ENCODE results near the gene GRPEL1. TPM values are rescaled to one million over a fixed set of nuclear protein-coding genes. Genes with fewer than 3 reads are reported as not detected.

Gene GRPEL1
- total and polyA plus RNA-seq, 7 donors, result 41.4 to 151 (median 58.3) TPM

- 85 to 94% (median 92%) methylated on average over 8 of the region's 8 CpGs for WGBS, 3 donors
- Histone ChIP-seq H3K4me3 (no peak overlapping the region), H3K4me1 (no peaks in the 10 kb centered on the region), H3K27me3 (ENCODE audit: insufficient read depth in 3 of 3, low read length in 2 of 3) (no peaks in the 10 kb centered on the region), H3K36me3 (ENCODE audit: insufficient read depth in 1 of 2, low read depth in 1 of 2) (no peaks in the 10 kb centered on the region), H3K27ac (no peak overlapping the region), H3K9me3 (no peaks in the 10 kb centered on the region)
- intact Hi-C loops (cut with DNase I), result no loop called here
- DNase-seq (no peak), ATAC-seq (no peak)
- TF ChIP-seq CTCF (IDR thresholded peaks at IDR 0.05), result no peak
Measured at GRCh38 chr4:7111441-7111840, 43.6 kb upstream of the GRPEL1 start.

- ATAC-seq (no peak), DNase-seq (no peak)
- Histone ChIP-seq H3K36me3 (ENCODE audit: insufficient read depth in 1 of 2, low read depth in 1 of 2) (no peaks in the 10 kb centered on the region), H3K4me3 (no peak overlapping the region), H3K4me1 (no peaks in the 10 kb centered on the region), H3K9me3 (no peaks in the 10 kb centered on the region), H3K27ac (no peak overlapping the region), H3K27me3 (ENCODE audit: insufficient read depth in 3 of 3, low read length in 2 of 3) (no peaks in the 10 kb centered on the region)
- no peak for TF ChIP-seq CTCF (IDR thresholded peaks at IDR 0.05)
- intact Hi-C loops (cut with DNase I), result no loop called here
- 77 to 81% (median 80%) methylated on average over 4 of the region's 4 CpGs for WGBS, 3 donors
Measured at GRCh38 chr4:7110546-7110945, 42.7 kb upstream of the GRPEL1 start.

GRCh38 chr4:7109169-7109568, 41.3 kb upstream of the GRPEL1 start:
- intact Hi-C loops (cut with DNase I), result no loop called here
- Histone ChIP-seq H3K9me3 (no peaks in the 10 kb centered on the region), H3K36me3 (ENCODE audit: insufficient read depth in 1 of 2, low read depth in 1 of 2) (no peaks in the 10 kb centered on the region), H3K4me3 (no peak overlapping the region), H3K27ac (no peak overlapping the region), H3K4me1 (no peaks in the 10 kb centered on the region), H3K27me3 (ENCODE audit: insufficient read depth in 3 of 3, low read length in 2 of 3) (no peaks in the 10 kb centered on the region)
- DNase-seq, result no peak
- no peak for ATAC-seq
- 68 to 83% (median 72%) methylated on average over 4 of the region's 4 CpGs for WGBS, 3 donors
- no peak for TF ChIP-seq CTCF (IDR thresholded peaks at IDR 0.05)

- intact Hi-C loops (cut with DNase I), result no loop called here
- no peaks in the 10 kb centered on the region for H3K36me3 ChIP-seq (ENCODE audit: insufficient read depth in 1 of 2, low read depth in 1 of 2)
- DNase-seq, result peak in 1 of 2 donors; percentile 38
- WGBS, 3 donors, result 90 to 94% (median 94%) methylated on average over 6 of the region's 6 CpGs
- ATAC-seq, result no peak
- H3K9me3 ChIP-seq, result no peaks in the 10 kb centered on the region
- peaks cover 4% of the 10 kb centered on the region for H3K4me1 ChIP-seq
- TF ChIP-seq CTCF (IDR thresholded peaks at IDR 0.05), result no peak
- H3K27ac ChIP-seq, result no peak overlapping the region
- H3K4me3 ChIP-seq, result no peak overlapping the region
- no peaks in the 10 kb centered on the region for H3K27me3 ChIP-seq (ENCODE audit: insufficient read depth in 3 of 3, low read length in 2 of 3)
Measured at GRCh38 chr4:7108660-7109059, 40.8 kb upstream of the GRPEL1 start.

GRCh38 chr4:7108046-7108625, 40.3 kb upstream of the GRPEL1 start:
- Histone ChIP-seq H3K27ac (no peak overlapping the region), H3K4me1 (peaks cover 7% of the 10 kb centered on the region), H3K27me3 (ENCODE audit: insufficient read depth in 3 of 3, low read length in 2 of 3) (no peaks in the 10 kb centered on the region), H3K9me3 (no peaks in the 10 kb centered on the region), H3K4me3 (no peak overlapping the region), H3K36me3 (ENCODE audit: insufficient read depth in 1 of 2, low read depth in 1 of 2) (no peaks in the 10 kb centered on the region)
- ATAC-seq (no peak), DNase-seq (peak in 1 of 2 donors; percentile 40)
- no peak for TF ChIP-seq CTCF (IDR thresholded peaks at IDR 0.05)
- WGBS, 3 donors, result 87 to 89% (median 88%) methylated on average over 23 of the region's 23 CpGs
- intact Hi-C loops (cut with DNase I), result no loop called here
